GM18517 (cell line): ENCODE data around the gene ZNF76.

Experiments used
- ATAC-seq: cut with Tn5 transposase; IDR thresholded peaks from one replicate; pipeline ENCODE4 v1.9.1; 2021; ENCODE audit warnings: mild to moderate bottlenecking, moderate library complexity; ENCODE audit not compliant: unreplicated experiment

Gene ZNF76

GRCh38 chr6:35259194-35259947 is at the start of gene ZNF76:
TSS of gene ZNF76 (plus strand) at chr6:35259735. CDS start at chr6:35281152, 21,417 bp downstream.
- ATAC-seq: peak; percentile 82

- ATAC-seq: no peak
Observed at GRCh38 chr6:35213298-35213791, 46.2 kb upstream of the ZNF76 start.

GRCh38 chr6:35213824-35214756 is 45.4 kb upstream of the ZNF76 start, which contains the start of gene SCUBE3:
TSS of gene SCUBE3 (plus strand) at chr6:35213956. CDS start at chr6:35214419, 463 bp downstream.
- no peak for ATAC-seq

- ATAC-seq: no peak
Observed at GRCh38 chr6:35214869-35215664, 44.5 kb upstream of the ZNF76 start.

- ATAC-seq: no peak
Observed at GRCh38 chr6:35215665-35216411, 43.7 kb upstream of the ZNF76 start.

GRCh38 chr6:35216412-35216732 is 43.2 kb upstream of the ZNF76 start:
- ATAC-seq: no peak

GRCh38 chr6:35216851-35217811 is 42.4 kb upstream of the ZNF76 start:
- no peak for ATAC-seq

- no peak for ATAC-seq
Observed at GRCh38 chr6:35218021-35218420, 41.5 kb upstream of the ZNF76 start.

- no peak for ATAC-seq
Observed at GRCh38 chr6:35218456-35218855, 41.1 kb upstream of the ZNF76 start.

- no peak for ATAC-seq
Observed at GRCh38 chr6:35219683-35220326, 39.7 kb upstream of the ZNF76 start.

- ATAC-seq: no peak
Observed at GRCh38 chr6:35220711-35221110, 38.8 kb upstream of the ZNF76 start.

GRCh38 chr6:35223396-35223795 is 36.1 kb upstream of the ZNF76 start:
- ATAC-seq: no peak

GRCh38 chr6:35224720-35225119 is 34.8 kb upstream of the ZNF76 start:
- ATAC-seq: no peak

GRCh38 chr6:35228481-35228880 is 31.1 kb upstream of the ZNF76 start:
- no peak for ATAC-seq

GRCh38 chr6:35229304-35229703 is 30.2 kb upstream of the ZNF76 start:
- ATAC-seq: no peak

- no peak for ATAC-seq
Observed at GRCh38 chr6:35230498-35230897, 29.0 kb upstream of the ZNF76 start.

- ATAC-seq: no peak
Observed at GRCh38 chr6:35230950-35231349, 28.6 kb upstream of the ZNF76 start.

GRCh38 chr6:35231563-35231962 is 28.0 kb upstream of the ZNF76 start:
- ATAC-seq: no peak

- no peak for ATAC-seq
Observed at GRCh38 chr6:35234901-35235300, 24.6 kb upstream of the ZNF76 start.
